OCI-LY7 (cell line): ENCODE data around the gene ZSWIM3.

Source experiments
- CTCF ChIP-seq: fragments of 200-600 bp; sonication (generic); conservative IDR thresholded peaks from 2 replicates; pipeline ENCODE4 v1.5.1; 2014; ENCODE audit warnings: mild to moderate bottlenecking, antibody characterized with exemption, low read length, moderate library complexity, mixed read lengths
- EZH2phosphoT487 ChIP-seq: fragments of 200-600 bp; sonication (generic); IDR thresholded peaks from 2 replicates; pipeline ENCODE4 v1.6.1; 2018; ENCODE audit warnings: low read depth, borderline replicate concordance, mild to moderate bottlenecking, mixed run types, antibody characterized with exemption, low read length, moderate library complexity, mixed read lengths

- TF ChIP-seq CTCF, result no peak
- TF ChIP-seq EZH2phosphoT487, result no peak
These were observed 50.0 kb downstream of the ZSWIM3 start for GRCh38 chr20:45907219-45907948.
